ENCODE data around the gene TMEM63B. TPM values are rescaled to one million over a fixed set of nuclear protein-coding genes. Genes with fewer than 3 reads are reported as not detected.
A peak's percentile ranks its signal among the peaks of the same experiment; 100 is the strongest.

TMEM63B gene
- total RNA-seq, 1 donor from 2014 or later, result 27.4 TPM

GRCh38 chr6:44081753-44082152 is 45.6 kb upstream of the TMEM63B start:
- no peak for FAIRE-seq
- H3K4me3 ChIP-seq (ENCODE audit: low read depth, low read length), result no peak overlapping the region
- no peaks in the 10 kb centered on the region for H3K36me3 ChIP-seq (ENCODE audit: control insufficient read depth, insufficient read depth, low read length)
- no peaks in the 10 kb centered on the region for H3K27me3 ChIP-seq (ENCODE audit: control insufficient read depth, insufficient read depth, low read length)
- TF ChIP-seq CTCF (IDR thresholded peaks at IDR 0.05; ENCODE audit: insufficient read depth, low read length, severe bottlenecking), result no peak
- DNase-seq (ENCODE audit: low read depth), result no peak

GRCh38 chr6:44082872-44083321 is 44.5 kb upstream of the TMEM63B start:
- no peak for TF ChIP-seq CTCF (IDR thresholded peaks at IDR 0.05; ENCODE audit: insufficient read depth, low read length, severe bottlenecking)
- DNase-seq (ENCODE audit: low read depth), result no peak
- FAIRE-seq, result no peak
- Histone ChIP-seq H3K4me3 (ENCODE audit: low read depth, low read length) (no peak overlapping the region), H3K27me3 (ENCODE audit: control insufficient read depth, insufficient read depth, low read length) (no peaks in the 10 kb centered on the region), H3K36me3 (ENCODE audit: control insufficient read depth, insufficient read depth, low read length) (no peaks in the 10 kb centered on the region)

GRCh38 chr6:44084231-44085014 is 42.9 kb upstream of the TMEM63B start:
- Histone ChIP-seq H3K36me3 (ENCODE audit: control insufficient read depth, insufficient read depth, low read length) (peaks cover 1% of the 10 kb centered on the region), H3K4me3 (ENCODE audit: low read depth, low read length) (no peak overlapping the region), H3K27me3 (ENCODE audit: control insufficient read depth, insufficient read depth, low read length) (no peaks in the 10 kb centered on the region)
- peak; percentile 83 for DNase-seq (ENCODE audit: low read depth)
- peak; percentile 23 for FAIRE-seq
- TF ChIP-seq CTCF (IDR thresholded peaks at IDR 0.05; ENCODE audit: insufficient read depth, low read length, severe bottlenecking), result no peak

- DNase-seq (ENCODE audit: low read depth) (no peak), FAIRE-seq (no peak)
- Histone ChIP-seq H3K4me3 (ENCODE audit: low read depth, low read length) (no peak overlapping the region), H3K27me3 (ENCODE audit: control insufficient read depth, insufficient read depth, low read length) (no peaks in the 10 kb centered on the region), H3K36me3 (ENCODE audit: control insufficient read depth, insufficient read depth, low read length) (peaks cover 1% of the 10 kb centered on the region)
- no peak for TF ChIP-seq CTCF (IDR thresholded peaks at IDR 0.05; ENCODE audit: insufficient read depth, low read length, severe bottlenecking)
Observed at GRCh38 chr6:44085219-44085618, 42.1 kb upstream of the TMEM63B start.

GRCh38 chr6:44086931-44087574 is 40.3 kb upstream of the TMEM63B start:
- Histone ChIP-seq H3K4me3 (ENCODE audit: low read depth, low read length) (no peak overlapping the region), H3K27me3 (ENCODE audit: control insufficient read depth, insufficient read depth, low read length) (no peaks in the 10 kb centered on the region), H3K36me3 (ENCODE audit: control insufficient read depth, insufficient read depth, low read length) (peaks cover 1% of the 10 kb centered on the region)
- DNase-seq (ENCODE audit: low read depth) (no peak), FAIRE-seq (no peak)
- no peak for TF ChIP-seq CTCF (IDR thresholded peaks at IDR 0.05; ENCODE audit: insufficient read depth, low read length, severe bottlenecking)
